GM19395 (cell line): ENCODE data around the gene SKAP1.
"Not testable (repeated sequence)": the region's sequence is repeated elsewhere in the genome, so short reads cannot be mapped to it uniquely, and the experiment has no call there.

Experiments
- ATAC-seq: cut with Tn5 transposase; IDR thresholded peaks from one replicate; pipeline ENCODE4 v1.9.1; 2021; ENCODE audit warnings: mild to moderate bottlenecking, moderate library complexity; ENCODE audit not compliant: unreplicated experiment

The SKAP1 gene

GRCh38 chr17:48250059-48250458 lies 180.0 kb downstream of the SKAP1 start:
- not testable (repeated sequence) for ATAC-seq

GRCh38 chr17:48247603-48248002 lies 182.4 kb downstream of the SKAP1 start:
- ATAC-seq: no peak

- no peak for ATAC-seq
Observed at GRCh38 chr17:48247038-48247437, 183.0 kb downstream of the SKAP1 start.

GRCh38 chr17:48246612-48247011 lies 183.4 kb downstream of the SKAP1 start:
- ATAC-seq: no peak

GRCh38 chr17:48245465-48246033 lies 184.5 kb downstream of the SKAP1 start:
- not testable (repeated sequence) for ATAC-seq

- no peak for ATAC-seq
Observed at GRCh38 chr17:48244814-48245213, 185.2 kb downstream of the SKAP1 start.

GRCh38 chr17:48244121-48244711 lies 185.8 kb downstream of the SKAP1 start:
- ATAC-seq: no peak

GRCh38 chr17:48241770-48242497 lies 188.1 kb downstream of the SKAP1 start:
- ATAC-seq: no peak

GRCh38 chr17:48241131-48241591 lies 188.9 kb downstream of the SKAP1 start:
- peak; percentile 91 for ATAC-seq

GRCh38 chr17:48240562-48241130 lies 189.4 kb downstream of the SKAP1 start:
- peak; percentile 11 for ATAC-seq

- no peak for ATAC-seq
Observed at GRCh38 chr17:48240122-48240521, 189.9 kb downstream of the SKAP1 start.

GRCh38 chr17:48239603-48239995 lies 190.4 kb downstream of the SKAP1 start:
- no peak for ATAC-seq

GRCh38 chr17:48238933-48239602 lies 190.9 kb downstream of the SKAP1 start:
- ATAC-seq: no peak

- no peak for ATAC-seq
Observed at GRCh38 chr17:48237456-48237855, 192.6 kb downstream of the SKAP1 start.

GRCh38 chr17:48236681-48237134 lies 193.3 kb downstream of the SKAP1 start:
- ATAC-seq: no peak

GRCh38 chr17:48234922-48235321 lies 195.1 kb downstream of the SKAP1 start:
- ATAC-seq: no peak

- no peak for ATAC-seq
Observed at GRCh38 chr17:48231995-48232959, 197.7 kb downstream of the SKAP1 start.

GRCh38 chr17:48229936-48230335 lies 200.1 kb downstream of the SKAP1 start:
- no peak for ATAC-seq

GRCh38 chr17:48228720-48229119 lies 201.3 kb downstream of the SKAP1 start:
- no peak for ATAC-seq
